ENCODE results near the gene NRP2.

The NRP2 gene

GRCh38 chr2:205709319-205709718 lies 27.0 kb downstream of the NRP2 start:
- no peak for DNase-seq (ENCODE audit: low read depth)

GRCh38 chr2:205712508-205712907 lies 30.2 kb downstream of the NRP2 start:
- DNase-seq (ENCODE audit: low read depth): no peak

GRCh38 chr2:205713086-205713485 lies 30.8 kb downstream of the NRP2 start:
- no peak for DNase-seq (ENCODE audit: low read depth)

GRCh38 chr2:205714058-205714776 lies 31.9 kb downstream of the NRP2 start:
- DNase-seq (ENCODE audit: low read depth): no peak

GRCh38 chr2:205714789-205715720 lies 32.8 kb downstream of the NRP2 start:
- no peak for DNase-seq (ENCODE audit: low read depth)

- DNase-seq (ENCODE audit: low read depth): no peak
Measured at GRCh38 chr2:205715831-205716525, 33.7 kb downstream of the NRP2 start.

GRCh38 chr2:205717175-205717846 lies 35.0 kb downstream of the NRP2 start:
- DNase-seq (ENCODE audit: low read depth): no peak

- DNase-seq (ENCODE audit: low read depth): no peak
Measured at GRCh38 chr2:205717999-205718398, 35.7 kb downstream of the NRP2 start.

- no peak for DNase-seq (ENCODE audit: low read depth)
Measured at GRCh38 chr2:205719847-205720246, 37.5 kb downstream of the NRP2 start.

GRCh38 chr2:205720451-205720902 lies 38.2 kb downstream of the NRP2 start:
- DNase-seq (ENCODE audit: low read depth): no peak

- no peak for DNase-seq (ENCODE audit: low read depth)
Measured at GRCh38 chr2:205721057-205721449, 38.8 kb downstream of the NRP2 start.

- no peak for DNase-seq (ENCODE audit: low read depth)
Measured at GRCh38 chr2:205722283-205722918, 40.1 kb downstream of the NRP2 start.

- DNase-seq (ENCODE audit: low read depth): no peak
Measured at GRCh38 chr2:205723179-205723578, 40.9 kb downstream of the NRP2 start.

- no peak for DNase-seq (ENCODE audit: low read depth)
Measured at GRCh38 chr2:205725059-205725458, 42.8 kb downstream of the NRP2 start.

GRCh38 chr2:205726506-205726905 lies 44.2 kb downstream of the NRP2 start:
- DNase-seq (ENCODE audit: low read depth): no peak

GRCh38 chr2:205727174-205727573 lies 44.9 kb downstream of the NRP2 start:
- no peak for DNase-seq (ENCODE audit: low read depth)

GRCh38 chr2:205728366-205728765 lies 46.1 kb downstream of the NRP2 start:
- DNase-seq (ENCODE audit: low read depth): no peak

GRCh38 chr2:205730191-205730590 lies 47.9 kb downstream of the NRP2 start:
- DNase-seq (ENCODE audit: low read depth): no peak

GRCh38 chr2:205730701-205731582 lies 48.6 kb downstream of the NRP2 start:
- no peak for DNase-seq (ENCODE audit: low read depth)

GRCh38 chr2:205731583-205731981 lies 49.3 kb downstream of the NRP2 start:
- no peak for DNase-seq (ENCODE audit: low read depth)

Data from activated T-helper 9 cell treated with anti-CD3 and anti-CD28 coated beads, Interleukin-2, amount 50 U/mL, for 16 hours (primary cell).